H4 (cell line): ENCODE data around the gene TRAPPC3. TPM values are rescaled to one million over a fixed set of nuclear protein-coding genes. Genes with fewer than 3 reads are reported as not detected.

Source experiments
- DNase-seq: peaks from one replicate; pipeline ENCODE4 v3.0.0-alpha.2; 2015; ENCODE audit warnings: low spot score
- total RNA-seq: library from RNA; depleted of rRNA; stranded (reverse); fragments of >200 nt; shearing (Covaris generic); gene quantifications from 2 replicates; pipeline ENCODE4 v1.2.3, GENCODE V29; 2014

Gene TRAPPC3
- total RNA-seq, 1 experiment from 2014 or later = 105 TPM

DNA sequence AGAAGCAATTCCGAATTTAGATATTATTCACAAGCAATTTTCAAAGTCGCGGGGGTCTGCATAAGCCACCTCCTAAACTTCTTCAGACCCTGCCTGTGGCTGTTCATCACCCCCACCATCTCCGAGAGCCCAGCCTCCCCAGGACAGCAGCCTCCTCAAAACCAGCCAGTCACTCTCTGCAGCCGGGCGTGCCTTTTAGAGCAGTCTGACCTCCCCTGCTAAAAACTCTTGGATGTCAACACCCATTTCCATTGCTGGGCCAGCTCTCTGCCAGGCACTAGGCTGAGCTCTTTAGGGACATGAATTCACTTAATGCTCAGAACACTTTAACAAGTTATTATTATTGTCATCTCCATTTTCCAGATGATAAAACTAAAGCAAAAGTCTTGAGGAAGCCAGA is 48.9 kb downstream of the TRAPPC3 start:
- DNase-seq = no peak

DNA sequence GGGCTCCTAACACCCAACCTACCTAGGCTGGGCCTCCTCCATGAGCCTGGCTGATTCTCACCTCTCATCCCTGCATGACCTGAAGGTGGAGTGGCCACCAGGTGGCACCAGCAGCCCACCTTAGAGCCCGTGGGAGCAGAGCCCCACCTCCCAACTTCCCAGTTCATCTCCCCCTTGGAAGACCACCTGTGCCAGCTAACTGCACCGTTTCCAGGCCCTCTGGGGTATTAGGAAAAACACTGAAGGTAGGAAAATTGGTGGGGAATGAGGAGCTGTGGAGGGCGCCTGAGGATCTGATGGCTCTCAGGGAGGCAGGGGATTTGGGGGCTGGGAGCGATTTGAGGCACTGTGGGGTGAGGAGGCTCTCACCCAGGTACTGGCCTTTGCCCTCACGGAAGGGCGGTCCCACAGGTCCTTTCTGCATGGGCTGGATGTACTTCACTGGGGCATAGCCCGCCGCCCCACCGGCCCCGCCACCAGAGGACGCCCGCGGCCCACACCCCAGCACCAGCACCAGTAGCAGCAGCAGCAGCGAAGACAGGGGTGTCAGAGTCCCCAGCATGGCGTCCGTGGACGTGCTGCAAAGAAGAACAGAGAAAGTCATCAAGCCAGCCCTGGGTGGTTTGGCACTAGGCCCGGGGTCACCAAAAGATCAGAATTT is 49.5 kb downstream of the TRAPPC3 start:
- DNase-seq = peak; percentile 58

DNA sequence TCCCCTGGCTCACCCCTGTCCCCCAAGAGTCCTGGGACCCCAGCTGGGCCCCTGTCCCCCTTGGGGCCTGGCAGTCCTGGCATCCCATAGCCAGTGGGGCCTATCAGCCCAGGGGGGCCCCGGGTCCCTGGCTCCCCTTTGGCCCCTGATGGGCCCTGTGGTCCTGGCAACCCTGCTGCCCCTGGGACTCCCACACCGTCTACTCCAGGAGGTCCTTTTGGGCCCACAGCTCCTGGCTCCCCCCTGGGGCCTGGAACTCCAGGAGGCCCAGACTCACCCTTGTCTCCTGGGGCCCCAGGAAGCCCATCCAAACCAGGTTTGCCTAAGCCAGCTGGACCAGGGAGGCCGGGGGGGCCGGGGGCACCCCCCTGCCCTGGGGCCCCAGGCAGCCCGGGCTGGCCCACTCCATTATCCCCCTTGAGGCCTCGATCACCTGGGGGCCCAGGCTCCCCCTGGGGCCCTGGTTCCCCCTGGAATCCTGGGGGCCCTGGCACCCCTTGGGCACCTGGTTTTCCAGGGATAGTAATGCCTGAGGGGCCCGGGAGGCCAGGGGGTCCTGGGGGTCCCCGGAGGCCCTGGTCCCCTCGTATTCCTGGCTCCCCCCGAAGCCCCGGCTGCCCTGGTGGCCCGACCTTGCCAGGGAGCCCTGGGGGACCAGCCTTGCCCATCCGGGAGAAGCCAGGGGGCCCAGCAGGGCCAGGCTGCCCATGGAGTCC is 50.5 kb downstream of the TRAPPC3 start:
- no peak for DNase-seq

DNA sequence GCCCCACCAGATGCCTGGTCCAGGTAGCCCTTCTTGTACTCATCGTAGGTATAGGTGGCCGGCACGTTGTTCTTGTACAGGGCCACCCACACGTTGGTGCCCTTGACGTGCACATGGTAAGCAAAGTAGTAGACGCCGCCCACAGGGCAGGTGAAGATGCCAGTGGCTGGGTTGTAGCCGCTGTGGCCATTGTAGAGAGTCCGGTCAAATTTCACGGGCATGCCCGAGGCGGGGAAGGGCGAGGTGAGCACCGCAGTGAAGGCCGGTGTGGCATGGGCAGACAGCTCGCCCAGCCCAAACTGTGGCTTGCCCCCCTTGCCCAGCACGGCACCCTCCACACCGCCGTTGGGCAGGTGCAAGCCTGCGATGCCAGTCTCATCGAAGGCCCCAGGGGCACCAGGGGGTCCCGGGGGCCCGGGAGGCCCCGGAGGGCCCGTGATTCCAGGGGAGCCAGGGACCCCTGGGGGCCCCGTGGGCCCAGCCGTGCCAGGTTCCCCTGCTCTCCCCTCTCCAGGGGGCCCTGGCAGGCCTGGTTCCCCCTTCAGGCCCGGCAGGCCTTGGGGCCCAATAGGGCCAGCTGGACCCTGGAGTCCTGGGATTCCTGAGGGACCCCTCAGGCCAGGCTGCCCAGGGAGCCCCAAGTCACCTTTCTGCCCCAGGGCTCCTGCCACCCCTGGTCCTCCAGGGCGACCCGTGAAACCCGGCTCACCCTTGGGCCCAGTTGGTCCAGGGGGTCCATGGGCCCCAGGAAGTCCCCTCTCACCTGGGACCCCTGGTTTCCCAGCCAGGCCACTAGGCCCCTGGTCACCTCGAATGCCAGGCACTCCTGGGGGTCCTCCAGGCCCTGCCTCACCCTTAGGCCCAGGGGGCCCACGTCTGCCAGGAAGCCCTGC is 51.3 kb downstream of the TRAPPC3 start:
- DNase-seq = no peak

DNA sequence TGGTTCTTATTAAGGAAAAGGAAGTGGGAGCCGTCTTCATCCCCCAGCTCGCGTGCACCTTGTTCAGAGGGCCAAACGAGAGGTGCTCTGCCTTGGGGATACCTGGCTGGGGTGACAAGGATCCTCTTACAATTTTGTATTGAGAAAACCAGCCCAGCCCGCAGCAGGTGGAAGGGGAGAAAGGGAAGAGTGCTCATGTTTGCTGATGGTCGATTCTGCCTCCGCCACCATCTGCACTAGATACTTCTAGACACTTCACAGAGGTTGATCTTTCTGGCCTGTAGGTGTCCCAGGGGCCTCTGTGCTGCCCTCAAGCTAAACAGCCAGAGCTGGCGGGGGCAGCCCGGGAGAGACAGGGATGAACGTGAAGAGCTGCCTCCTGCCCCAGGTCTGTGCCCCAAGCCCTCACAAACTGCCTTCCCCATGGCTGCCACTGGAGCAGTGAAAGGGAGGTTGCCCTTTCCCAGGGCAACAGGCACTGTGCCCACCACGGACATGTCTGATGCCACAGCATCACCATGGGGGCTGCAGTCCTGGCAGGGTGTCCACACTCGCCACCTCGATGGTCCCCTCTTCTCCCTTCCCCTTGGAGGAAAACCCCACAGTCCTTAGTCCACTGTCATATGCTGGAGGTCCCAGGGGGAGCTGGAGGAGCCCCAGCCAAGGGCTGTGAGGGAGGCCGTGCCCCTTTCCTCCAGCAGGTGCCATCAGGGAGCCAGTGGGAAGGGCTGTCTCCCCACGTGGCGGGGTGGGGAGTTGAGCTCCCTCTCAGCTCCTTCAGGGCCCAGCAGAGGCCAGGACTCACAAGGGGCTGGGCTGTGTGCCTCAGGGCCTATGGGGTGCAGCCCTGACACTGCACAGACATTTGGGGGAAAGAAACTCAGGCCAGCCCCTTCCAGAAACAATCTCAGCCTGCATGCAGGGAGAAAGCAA is 52.5 kb downstream of the TRAPPC3 start:
- DNase-seq = no peak

DNA sequence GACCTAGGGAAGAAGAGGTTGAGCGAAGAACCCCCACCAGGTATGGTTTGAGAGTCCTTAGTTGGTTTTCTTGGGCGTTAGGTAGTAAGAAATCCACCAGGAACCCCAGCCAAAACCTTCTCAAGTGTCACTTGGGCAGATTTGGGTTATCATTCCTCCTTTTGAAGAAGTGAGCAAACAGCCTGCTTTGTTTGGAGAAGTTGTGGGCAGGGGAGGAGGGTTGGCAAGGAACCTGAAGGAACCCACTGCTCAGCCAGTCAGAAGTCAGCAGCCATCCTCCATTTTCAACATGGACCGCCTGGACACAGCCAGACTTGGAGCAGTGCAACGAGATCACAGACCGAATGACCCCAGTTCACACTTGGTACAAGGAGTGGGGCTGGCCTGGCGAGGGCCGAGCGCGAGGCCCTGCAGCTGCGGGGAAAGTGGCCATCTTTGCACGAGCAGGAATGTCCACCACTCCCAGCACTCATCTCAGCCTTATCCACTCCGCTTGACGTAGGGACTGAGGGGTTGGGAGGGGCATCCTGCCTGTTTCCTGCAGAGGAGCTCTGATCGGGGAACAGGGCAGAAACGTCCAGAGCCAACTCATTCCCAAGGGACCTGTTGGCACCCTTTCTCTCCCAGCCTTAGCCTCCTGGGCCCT is 53.4 kb downstream of the TRAPPC3 start:
- no peak for DNase-seq

DNA sequence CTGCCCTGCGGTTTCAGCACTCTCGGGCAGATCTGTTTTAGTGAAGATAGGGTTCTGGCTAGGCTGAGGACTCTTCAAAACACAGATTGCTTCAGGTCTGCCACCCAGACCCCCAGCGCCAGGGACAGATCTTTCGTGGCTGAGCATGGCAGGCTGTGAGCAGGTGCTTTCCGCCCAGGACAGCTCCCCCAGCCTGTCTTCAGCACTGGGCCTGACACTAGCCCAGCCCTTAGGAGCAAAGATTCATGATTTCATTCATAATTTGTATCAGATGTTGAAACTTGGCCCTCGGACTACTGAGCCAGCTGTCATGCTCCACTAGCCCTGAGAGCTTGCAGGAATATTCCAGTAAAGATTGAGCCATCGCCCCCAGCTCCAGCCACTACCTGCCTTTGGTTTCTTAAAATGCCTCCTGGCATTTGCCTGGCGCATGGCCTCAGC is 54.6 kb downstream of the TRAPPC3 start:
- no peak for DNase-seq

DNA sequence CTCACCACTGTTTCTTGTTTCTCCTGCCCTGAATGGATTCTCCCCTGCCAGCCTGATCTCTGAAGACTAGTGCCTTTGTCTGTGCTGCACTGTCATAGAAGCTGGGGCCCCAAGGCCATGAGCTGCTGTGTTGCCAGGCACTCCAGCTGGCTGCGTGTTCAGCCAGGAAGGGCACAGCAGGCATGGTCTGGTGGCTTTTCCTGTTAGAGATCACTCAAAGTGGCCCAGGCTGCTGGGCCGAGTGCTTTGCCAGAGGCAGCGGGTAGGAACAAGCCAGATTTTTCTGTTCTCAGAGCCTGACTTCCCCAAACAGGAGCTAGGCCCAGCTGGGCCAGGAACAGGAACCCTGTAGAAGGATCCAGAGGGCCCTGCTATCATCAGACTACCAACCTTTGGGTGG is 55.4 kb downstream of the TRAPPC3 start:
- DNase-seq = no peak

DNA sequence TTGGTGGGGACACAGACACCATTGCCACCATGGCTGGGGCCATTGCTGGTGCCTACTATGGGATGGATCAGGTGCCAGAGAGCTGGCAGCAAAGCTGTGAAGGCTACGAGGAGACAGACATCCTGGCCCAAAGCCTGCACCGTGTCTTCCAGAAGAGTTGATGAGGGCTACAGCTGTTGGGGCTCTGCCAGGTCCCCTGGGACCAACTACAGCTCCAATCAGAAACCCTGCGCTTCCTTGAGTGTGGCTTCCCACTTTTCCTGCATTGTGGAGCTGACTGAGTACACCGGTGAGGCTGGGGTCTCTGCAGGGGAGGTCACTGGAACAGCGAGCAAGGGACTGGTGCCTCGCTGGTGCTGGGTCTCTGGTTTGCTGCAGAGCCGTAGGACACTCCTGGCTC is 56.1 kb downstream of the TRAPPC3 start:
- no peak for DNase-seq

DNA sequence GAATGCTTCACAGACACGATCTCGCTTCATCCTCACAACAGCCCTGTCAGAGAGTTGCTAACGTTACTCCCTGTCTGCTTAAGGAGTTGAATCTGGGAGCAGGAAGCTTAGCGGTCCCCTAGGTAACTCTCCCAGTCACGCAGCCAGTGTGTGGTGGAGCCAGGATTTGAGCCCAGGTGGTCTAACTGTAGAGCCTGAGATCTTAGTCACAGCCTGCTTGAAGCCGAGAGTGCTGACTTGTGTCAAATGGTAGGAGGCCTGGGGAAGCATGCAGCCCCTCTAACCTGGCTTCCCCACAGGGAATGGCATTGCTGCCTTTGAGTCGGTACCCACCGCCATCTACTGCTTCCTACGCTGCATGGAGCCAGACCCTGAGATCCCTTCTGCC is 56.5 kb downstream of the TRAPPC3 start:
- no peak for DNase-seq

DNA sequence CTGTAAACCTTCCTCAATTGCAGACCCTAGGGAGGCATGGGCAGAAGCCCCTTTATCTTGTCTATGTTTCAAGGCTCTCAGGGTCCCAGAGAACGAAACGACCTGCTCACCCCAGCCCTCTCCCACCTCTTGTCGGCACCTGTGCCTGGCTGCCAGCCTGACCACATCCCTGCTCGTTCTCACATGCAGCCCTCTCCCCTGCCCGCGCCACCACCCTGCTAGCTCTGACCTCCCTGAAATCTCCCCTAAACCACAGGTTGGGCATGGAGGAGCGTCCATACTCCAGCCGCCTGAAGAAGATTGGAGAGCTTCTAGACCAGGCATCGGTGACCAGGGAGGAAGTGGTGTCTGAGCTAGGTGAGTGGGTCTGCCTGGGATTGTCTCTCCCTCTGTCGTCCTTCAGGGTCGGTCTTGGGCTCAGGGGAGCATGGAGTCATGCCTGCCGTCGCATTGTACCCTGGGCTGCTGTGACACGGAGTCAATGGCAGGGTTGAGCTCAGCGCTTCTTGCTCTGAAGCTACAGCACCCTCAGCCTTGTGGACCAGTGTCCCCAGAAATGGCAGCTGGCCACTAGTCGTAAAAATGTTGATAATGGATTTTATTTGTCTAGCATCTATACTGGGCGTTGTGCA is 57.0 kb downstream of the TRAPPC3 start:
- DNase-seq = no peak

DNA sequence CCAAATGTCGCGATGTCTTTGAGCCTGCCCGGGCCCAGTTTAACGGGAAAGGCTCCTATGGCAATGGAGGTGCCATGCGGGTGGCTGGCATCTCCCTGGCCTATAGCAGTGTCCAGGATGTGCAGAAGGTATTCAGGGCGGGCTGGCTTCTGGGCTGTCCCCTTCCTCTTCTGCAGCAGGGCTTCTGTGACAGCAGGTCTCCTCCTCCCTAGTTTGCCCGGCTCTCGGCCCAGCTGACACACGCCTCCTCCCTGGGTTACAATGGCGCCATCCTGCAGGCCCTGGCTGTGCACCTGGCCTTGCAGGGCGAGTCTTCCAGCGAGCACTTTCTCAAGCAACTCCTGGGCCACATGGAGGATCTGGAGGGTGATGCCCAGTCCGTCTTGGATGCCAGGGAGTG is 57.6 kb downstream of the TRAPPC3 start:
- DNase-seq = no peak

DNA sequence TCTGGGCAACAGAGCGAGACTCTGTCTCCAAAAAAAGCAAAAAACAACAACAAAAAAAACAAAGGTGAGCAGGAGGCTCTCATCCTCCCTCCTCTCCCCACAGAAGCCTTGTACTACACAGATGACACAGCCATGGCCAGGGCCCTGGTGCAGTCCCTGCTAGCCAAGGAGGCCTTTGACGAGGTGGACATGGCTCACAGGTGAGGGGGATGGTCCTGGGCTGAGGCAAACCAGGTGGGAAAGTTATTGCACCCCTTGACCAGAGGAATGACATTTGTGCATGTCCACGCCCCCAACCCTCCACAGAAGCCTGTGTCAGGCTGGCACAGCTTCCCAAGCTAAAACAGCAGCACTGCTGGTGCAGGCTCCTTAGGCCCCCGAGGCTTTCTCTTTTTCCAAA is 58.1 kb downstream of the TRAPPC3 start:
- no peak for DNase-seq

DNA sequence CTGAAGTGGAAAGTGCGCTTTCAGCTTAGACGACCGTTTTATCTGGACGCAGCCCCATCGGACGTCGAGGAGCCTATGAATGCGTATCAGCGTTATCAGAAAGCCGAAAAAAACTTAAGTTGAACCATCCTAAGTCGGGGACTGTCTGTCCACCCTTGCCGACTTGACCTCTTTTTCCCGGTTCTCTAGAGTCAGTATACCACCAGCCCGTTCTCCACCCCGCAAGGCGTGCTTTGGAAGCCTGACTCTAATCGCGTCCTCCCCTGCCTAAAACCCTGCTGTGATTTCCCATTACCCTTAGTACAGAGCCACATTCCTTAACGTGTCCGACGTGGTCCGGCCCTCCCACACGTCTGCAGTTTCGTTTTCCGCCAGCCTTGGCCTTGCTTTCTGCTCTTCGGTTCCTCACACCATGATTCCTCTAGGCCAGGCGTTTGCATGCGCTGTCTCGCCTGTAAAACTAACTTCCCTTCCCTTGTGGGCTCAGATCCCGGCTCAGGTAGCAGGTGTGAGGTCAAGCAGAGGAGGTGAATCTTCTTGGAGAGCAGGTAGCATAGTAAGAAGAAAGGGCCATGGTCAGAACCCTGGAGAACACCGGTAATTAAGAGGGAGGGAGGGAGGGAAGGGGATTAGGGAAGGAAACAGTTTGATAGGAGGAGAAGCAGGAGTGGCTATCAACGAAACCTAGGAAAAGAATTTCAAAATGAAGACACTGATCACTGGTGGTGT is 59.7 kb downstream of the TRAPPC3 start:
- DNase-seq = no peak

DNA sequence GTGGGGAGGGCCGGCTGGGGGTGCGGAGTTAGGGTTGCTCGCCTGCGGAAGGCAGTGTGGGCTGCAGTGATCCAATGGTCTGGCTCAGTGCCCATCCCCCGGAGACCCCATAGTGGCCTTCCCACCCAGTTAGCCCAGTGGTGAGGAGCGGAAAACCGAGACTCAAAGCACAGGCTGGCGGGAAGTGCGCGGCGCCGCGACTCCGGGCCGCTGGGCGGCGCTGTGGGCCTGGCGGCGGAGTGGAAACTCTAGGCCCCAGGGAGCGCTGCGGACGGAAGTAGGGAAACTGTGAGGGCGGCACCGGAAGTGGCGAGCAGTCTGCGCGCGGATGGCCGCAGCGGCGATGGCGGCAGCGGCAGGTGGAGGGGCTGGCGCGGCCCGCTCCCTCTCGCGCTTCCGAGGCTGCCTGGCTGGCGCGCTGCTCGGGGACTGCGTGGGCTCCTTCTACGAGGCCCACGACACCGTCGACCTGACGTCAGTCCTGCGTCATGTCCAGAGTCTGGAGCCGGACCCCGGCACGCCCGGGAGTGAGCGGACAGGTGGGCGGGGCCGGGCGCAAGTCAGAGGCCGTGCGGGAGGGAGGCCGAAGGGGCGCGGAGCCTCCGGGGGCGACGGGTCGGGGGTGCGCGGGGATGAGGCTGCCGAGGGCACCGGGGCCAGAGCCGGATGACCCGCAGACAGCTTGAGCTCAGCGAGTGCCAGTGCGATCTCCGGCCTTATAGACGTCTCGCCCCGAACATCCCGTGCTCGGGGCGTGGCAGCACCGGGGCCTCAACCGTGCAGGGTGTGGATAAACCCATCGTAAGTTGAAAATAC is 60.5 kb downstream of the TRAPPC3 start, which contains the start of gene ADPRS:
TSS of gene ADPRS (plus strand) at position 316 of the 816 bp plus-strand sequence. CDS start at position 329, 13 bp downstream.
- peak; percentile 83 for DNase-seq

DNA sequence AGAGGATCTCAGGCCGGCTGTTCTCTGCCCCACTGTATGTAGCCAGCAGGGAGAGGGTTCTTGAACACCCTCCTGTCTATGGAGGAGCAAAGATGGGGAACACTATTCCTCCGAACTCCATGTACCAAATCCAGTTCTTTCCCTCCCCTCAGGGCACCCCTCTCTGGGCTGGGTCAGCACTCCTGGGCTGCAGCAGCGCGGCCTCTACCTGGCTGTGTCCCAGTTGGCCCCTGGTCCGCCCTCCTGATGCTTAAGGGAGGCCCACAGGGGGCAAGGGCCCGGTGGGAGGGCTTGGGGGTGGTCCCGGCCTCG is 61.1 kb downstream of the TRAPPC3 start:
- DNase-seq = no peak

DNA sequence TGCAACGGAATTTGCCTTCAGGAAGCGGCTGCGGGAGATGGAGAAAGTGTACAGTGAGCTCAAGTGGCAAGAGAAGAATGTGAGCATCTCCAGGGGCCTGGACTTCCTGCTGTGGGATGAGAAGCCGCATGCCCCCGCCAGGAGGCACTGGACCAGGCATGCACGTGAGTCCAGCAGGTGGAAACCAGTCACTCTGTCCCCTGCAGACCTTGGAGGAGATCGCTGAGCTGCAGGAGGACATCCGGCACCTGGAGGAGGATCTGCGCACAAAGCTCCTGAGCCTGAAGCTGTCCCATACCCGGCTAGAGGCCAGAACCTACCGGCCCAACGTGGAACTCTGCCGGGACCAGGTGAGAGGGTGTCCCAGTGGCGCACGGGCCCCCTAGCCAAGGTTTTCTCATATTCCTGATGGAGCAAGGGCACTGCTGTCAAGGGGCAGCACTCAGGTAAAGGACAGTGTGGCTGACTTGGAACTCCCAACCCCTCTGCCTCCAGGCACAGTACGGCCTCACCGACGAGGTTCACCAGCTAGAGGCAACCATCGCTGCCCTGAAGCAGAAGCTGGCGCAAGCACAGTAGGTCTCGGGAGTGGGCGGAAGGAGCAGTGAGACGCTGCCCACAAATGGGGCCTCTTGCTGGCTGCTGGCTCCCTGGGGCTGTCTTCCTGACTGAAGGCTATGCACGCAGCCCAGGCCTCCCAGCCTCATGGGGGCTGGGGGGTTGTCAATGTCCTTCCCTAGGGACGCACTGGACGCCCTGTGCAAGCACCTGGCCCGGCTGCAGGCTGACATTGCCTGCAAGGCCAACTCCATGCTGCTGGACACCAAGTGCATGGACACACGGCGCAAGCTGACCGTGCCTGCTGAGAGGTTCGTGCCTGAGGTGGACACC is 61.8 kb downstream of the TRAPPC3 start:
- no peak for DNase-seq
